Measurements from ENCODE around the gene TSN.
"Not testable (repeated sequence)": the region's sequence is repeated elsewhere in the genome, so short reads cannot be mapped to it uniquely, and the experiment has no call there.

Gene TSN

GRCh38 chr2:121803503-121803902 is 48.1 kb downstream of the TSN start:
- no peak for DNase-seq

GRCh38 chr2:121804340-121804739 is 48.9 kb downstream of the TSN start:
- DNase-seq, result peak; percentile 11

GRCh38 chr2:121804997-121805765 is 49.7 kb downstream of the TSN start:
- no peak for DNase-seq

- no peak for DNase-seq
These were observed 50.3 kb downstream of the TSN start for GRCh38 chr2:121805766-121806143.

GRCh38 chr2:121807771-121808170 is 52.3 kb downstream of the TSN start:
- not testable (repeated sequence) for DNase-seq

- DNase-seq, result no peak
These were observed 54.2 kb downstream of the TSN start for GRCh38 chr2:121809607-121810006.

GRCh38 chr2:121810959-121811853 is 55.8 kb downstream of the TSN start:
- DNase-seq, result peak; percentile 27

- not testable (repeated sequence) for DNase-seq
These were observed 57.6 kb downstream of the TSN start for GRCh38 chr2:121813083-121813482.

- no peak for DNase-seq
These were observed 59.8 kb downstream of the TSN start for GRCh38 chr2:121815216-121815615.

- DNase-seq, result no peak
These were observed 61.3 kb downstream of the TSN start for GRCh38 chr2:121816797-121817196.

- not testable (repeated sequence) for DNase-seq
These were observed 61.9 kb downstream of the TSN start for GRCh38 chr2:121817304-121817703.
